Right lobe of liver (tissue), 6 donors: Measurements from ENCODE around the gene PAX3. TPM values are rescaled to one million over a fixed set of nuclear protein-coding genes. Genes with fewer than 3 reads are reported as not detected.

ENCODE experiments used
- ATAC-seq, 4 donors: fragments of 200-7000 bp; cut with Tn5 transposase; one replicate each; pipeline ENCODE4 v1.9.1; 2020; ENCODE audit warnings: mild to moderate bottlenecking in 4 of 4, moderate library complexity in 4 of 4
- DNase-seq, 3 donors: peaks; one replicate each; pipeline ENCODE4 v3.0.0-alpha.2; 2020
- H3K27ac ChIP-seq, 3 donors: fragments of 200-600 bp; one replicate each; pipeline ENCODE4 v1.8.0; 2022
- H3K27me3 ChIP-seq, 2 donors: fragments of 200-600 bp; one replicate each; pipeline ENCODE4 v1.8.0; 2022
- H3K36me3 ChIP-seq, 4 donors: fragments of 200-600 bp; sonication (generic) in 1 of 4; one replicate each; pipeline versions ENCODE4 v1.5.1 to v1.8.0; 2017 to 2022; ENCODE audit warnings: control low read depth in 1 of 4
- H3K4me1 ChIP-seq, 4 donors: fragments of 200-600 bp; sonication (generic) in 1 of 4; one replicate each; pipeline versions ENCODE4 v1.5.1 to v1.8.0; 2017 to 2022; ENCODE audit warnings: control low read depth in 1 of 4
- H3K4me3 ChIP-seq, 3 donors: fragments of 200-600 bp; one replicate each; pipeline ENCODE4 v1.8.0; 2022
- H3K9me3 ChIP-seq, 4 donors: fragments of 200-600 bp; sonication (generic) in 1 of 4; one replicate each; pipeline versions ENCODE4 v1.5.1 to v1.8.0; 2017 to 2022; ENCODE audit warnings: control low read depth in 1 of 4
- POLR2A ChIP-seq: fragments of 450-650 bp; IDR thresholded peaks from one replicate; pipeline ENCODE4 v1.6.1; 2017; ENCODE audit warnings: antibody characterized with exemption, mild to moderate bottlenecking
- WGBS: methylation state at CpG from one replicate; pipeline ENCODE4 v1.1.6; 2018; ENCODE audit warnings: low coverage, low lambda C conversion rate; ENCODE audit not compliant: insufficient coverage; ENCODE audit errors: missing lambda C conversion rate; 5-methylcytosine and 5-hydroxymethylcytosine counted together
- intact Hi-C, 2 donors: fragments of 100-400 bp; cut with DNase I; formaldehyde crosslinking; loops; one replicate each; pipeline versions ENCODE4 v1.11.2 to v1.14.1; 2022
- total RNA-seq, 6 experiments: library from RNA; depleted of rRNA in 2 of 6; stranded (reverse); fragments of >200 nt in 2 of 6; fragmentation: NEBNext Ultra II Directional in 3 of 6; extraction: Animal tissue kit (Norgen Biotek cat#: 25700) in 3 of 6; gene quantifications; one replicate each; pipeline versions ENCODE4 v1.1.0 to v1.2.4, GENCODE V29; 2016 to 2023
- TF ChIP-seq, protein P1 (sequence below), 4 donors: fragments of 200-600 bp in 3 of 4; fragments of 450-650 bp in 1 of 4; IDR thresholded peaks; one replicate each; pipeline versions ENCODE4 v1.5.1 to v1.8.0; 2016 to 2022; ENCODE audit warnings: antibody characterized with exemption in 4 of 4, mild to moderate bottlenecking in 2 of 4
- donor health status: DM: no; HTN: yes; CAD: no.
- donor health status: DM: no; HTN: no; CAD: no.
- donor health status: DM: no; HTN: no; CAD: no.
- donor health status: DM: no; HTN: yes; CAD: no.
- donor health status: DM: no; HTN: yes; CAD: no.

The PAX3 gene
- total RNA-seq, 6 experiments from 2014 or later = not detected

DNA sequence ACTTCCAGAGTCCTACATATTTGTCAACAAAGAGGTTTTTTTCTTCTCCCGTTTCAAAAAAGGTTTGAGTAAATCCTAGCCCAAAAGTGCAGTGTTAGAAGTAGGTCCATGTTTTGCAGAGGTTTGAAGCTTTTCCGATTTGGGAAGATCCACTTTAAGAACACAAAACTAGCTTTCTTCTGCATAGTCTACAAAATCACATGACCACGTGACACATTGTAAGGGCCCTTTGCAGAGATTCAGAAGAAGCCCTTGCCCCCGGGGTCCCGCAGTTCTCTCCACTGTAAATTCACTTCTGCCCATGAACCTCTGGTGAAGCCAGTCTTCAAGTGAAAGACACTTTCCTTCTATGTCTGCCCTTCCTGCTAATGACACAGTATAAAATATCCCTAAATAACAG lies 49.4 kb downstream of the PAX3 start:
- no peak for TF ChIP-seq POLR2A
- TF ChIP-seq, protein P1, sequence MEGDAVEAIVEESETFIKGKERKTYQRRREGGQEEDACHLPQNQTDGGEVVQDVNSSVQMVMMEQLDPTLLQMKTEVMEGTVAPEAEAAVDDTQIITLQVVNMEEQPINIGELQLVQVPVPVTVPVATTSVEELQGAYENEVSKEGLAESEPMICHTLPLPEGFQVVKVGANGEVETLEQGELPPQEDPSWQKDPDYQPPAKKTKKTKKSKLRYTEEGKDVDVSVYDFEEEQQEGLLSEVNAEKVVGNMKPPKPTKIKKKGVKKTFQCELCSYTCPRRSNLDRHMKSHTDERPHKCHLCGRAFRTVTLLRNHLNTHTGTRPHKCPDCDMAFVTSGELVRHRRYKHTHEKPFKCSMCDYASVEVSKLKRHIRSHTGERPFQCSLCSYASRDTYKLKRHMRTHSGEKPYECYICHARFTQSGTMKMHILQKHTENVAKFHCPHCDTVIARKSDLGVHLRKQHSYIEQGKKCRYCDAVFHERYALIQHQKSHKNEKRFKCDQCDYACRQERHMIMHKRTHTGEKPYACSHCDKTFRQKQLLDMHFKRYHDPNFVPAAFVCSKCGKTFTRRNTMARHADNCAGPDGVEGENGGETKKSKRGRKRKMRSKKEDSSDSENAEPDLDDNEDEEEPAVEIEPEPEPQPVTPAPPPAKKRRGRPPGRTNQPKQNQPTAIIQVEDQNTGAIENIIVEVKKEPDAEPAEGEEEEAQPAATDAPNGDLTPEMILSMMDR (IDR thresholded peaks at IDR 0.05) = no peak
- intact Hi-C loops = no loop called here
- no peak overlapping the region for H3K27ac ChIP-seq
- no peaks in the 10 kb centered on the region for H3K9me3 ChIP-seq
- H3K4me1 ChIP-seq = no peaks in the 10 kb centered on the region
- DNase-seq (no peak), ATAC-seq (no peak)
- 51% methylated on average over 5 of the region's 5 CpGs for WGBS
- H3K27me3 ChIP-seq = no peaks in the 10 kb centered on the region
- H3K4me3 ChIP-seq = no peak overlapping the region
- H3K36me3 ChIP-seq = no peaks in the 10 kb centered on the region

DNA sequence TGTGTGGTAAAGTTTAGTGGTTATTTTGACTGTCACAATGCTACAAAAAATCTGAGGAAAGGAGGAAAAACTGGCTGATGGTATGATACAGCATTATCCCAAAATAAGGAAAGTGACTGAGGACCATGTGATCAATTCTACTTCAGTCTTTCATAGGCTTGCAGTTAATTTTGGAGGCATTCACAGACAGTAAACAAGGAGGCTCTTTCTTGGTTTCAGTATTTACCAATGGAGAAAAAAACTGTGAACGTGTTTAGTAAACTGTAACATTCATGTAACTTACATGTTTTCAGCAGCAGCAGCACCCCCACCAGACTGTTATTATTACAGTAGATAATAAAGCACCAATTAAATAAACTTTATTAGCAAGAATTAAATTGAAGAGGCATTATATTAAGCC lies 50.0 kb downstream of the PAX3 start:
- Histone ChIP-seq H3K36me3 (no peaks in the 10 kb centered on the region), H3K27ac (no peak overlapping the region), H3K9me3 (no peaks in the 10 kb centered on the region), H3K27me3 (no peaks in the 10 kb centered on the region), H3K4me1 (no peaks in the 10 kb centered on the region), H3K4me3 (no peak overlapping the region)
- ATAC-seq (no peak), DNase-seq (no peak)
- WGBS = 39% methylated on average over 1 of the region's 1 CpG
- intact Hi-C loops = no loop called here
- TF ChIP-seq, protein P1 (IDR thresholded peaks at IDR 0.05) = no peak
- no peak for TF ChIP-seq POLR2A

DNA sequence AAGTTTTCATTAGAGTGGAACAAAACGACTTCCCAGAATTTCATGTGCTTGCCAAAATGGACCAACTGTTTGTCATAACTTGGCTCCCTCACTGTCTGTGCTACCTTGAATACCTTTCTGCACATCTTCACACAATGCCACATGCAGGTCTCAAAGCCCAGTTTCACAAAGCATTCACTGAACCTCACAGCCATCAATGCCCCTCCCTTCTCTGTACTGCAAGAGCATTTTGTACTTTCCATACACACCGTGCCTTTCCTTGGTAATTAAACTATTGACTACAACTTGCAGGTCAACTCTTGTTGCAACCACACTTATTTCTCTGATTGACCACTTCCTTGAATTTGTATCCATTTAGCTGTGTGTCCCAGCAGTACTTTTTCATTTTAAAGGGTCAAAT lies 50.5 kb downstream of the PAX3 start:
- no peak for ATAC-seq
- TF ChIP-seq, protein P1 (IDR thresholded peaks at IDR 0.05) = no peak
- TF ChIP-seq POLR2A = no peak

DNA sequence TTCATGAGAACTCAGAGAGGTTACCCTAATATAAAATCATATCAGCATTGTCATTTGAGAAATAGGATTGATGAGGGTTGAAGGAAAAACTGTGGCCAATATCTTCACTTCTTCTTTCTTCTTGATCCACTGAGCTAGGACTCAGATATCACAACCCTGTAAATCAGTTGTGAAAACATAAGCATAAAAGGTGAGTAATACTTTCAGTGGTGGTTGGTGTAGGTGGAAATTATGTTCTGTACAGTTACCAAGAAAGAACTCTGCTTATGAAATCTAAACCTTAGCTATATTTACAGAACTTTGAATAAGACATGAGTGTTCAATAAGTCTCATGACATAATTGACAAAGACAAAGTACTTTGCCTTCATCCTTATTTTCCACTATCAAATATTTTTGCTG lies 56.3 kb downstream of the PAX3 start:
- Histone ChIP-seq H3K4me1 (peaks cover 0 to 3% (median 0%) of the 10 kb centered on the region in 4 donors), H3K4me3 (no peak overlapping the region), H3K27ac (no peak overlapping the region), H3K36me3 (no peaks in the 10 kb centered on the region), H3K27me3 (no peaks in the 10 kb centered on the region), H3K9me3 (no peaks in the 10 kb centered on the region)
- no peak for ATAC-seq
- DNase-seq = no peak
- TF ChIP-seq, protein P1 (IDR thresholded peaks at IDR 0.05) = no peak
- TF ChIP-seq POLR2A = no peak
- intact Hi-C loops = no loop called here

More for the DNA sequence above, 50.5 kb downstream of the PAX3 start:
- H3K36me3 ChIP-seq = no peaks in the 10 kb centered on the region
- H3K27me3 ChIP-seq = no peaks in the 10 kb centered on the region
- WGBS = 26% methylated on average over 2 of the region's 2 CpGs
- H3K27ac ChIP-seq = no peak overlapping the region
- no peaks in the 10 kb centered on the region for H3K9me3 ChIP-seq
- no peak for DNase-seq
- no peak overlapping the region for H3K4me3 ChIP-seq
- H3K4me1 ChIP-seq = no peaks in the 10 kb centered on the region
- intact Hi-C loops = no loop called here

DNA sequence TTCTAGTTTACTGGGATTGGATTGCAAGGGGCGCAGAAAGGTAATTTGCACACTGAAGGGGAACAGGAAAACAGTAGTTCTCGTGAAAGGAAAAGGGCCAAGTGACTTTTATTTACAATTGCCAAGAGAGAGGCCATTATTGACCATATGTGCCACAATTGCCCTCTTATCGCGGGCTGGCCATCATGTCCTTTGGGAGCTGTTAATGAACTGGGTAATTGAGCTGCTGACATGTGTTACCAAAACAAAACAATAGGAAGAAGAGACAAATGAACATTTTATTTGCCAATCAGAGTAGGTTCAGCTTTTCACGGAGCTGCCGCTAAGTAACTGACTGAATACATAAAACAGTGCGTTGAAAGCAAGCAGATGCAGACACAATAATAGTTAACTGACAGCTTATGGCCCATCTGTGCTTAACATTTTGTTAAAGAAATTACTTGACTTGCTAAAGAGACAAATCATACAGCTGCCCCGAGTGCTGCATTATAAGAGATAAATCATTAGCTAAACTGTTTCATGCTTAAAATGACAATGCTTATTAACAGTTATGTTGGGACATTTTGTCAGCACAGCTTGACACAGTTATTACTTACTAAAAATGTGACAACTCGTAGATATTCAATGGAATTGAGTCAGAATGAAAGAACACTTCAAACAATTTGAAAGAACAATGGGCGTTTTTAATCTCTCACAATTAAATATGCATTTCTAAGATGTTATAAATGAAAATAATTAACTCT lies 57.5 kb downstream of the PAX3 start:
- H3K4me1 ChIP-seq = peaks cover 0 to 3% (median 0%) of the 10 kb centered on the region in 4 donors
- H3K27me3 ChIP-seq = no peaks in the 10 kb centered on the region
- DNase-seq (no peak), ATAC-seq (no peak)
- H3K4me3 ChIP-seq = no peak overlapping the region
- no peak for TF ChIP-seq POLR2A
- TF ChIP-seq, protein P1 (IDR thresholded peaks at IDR 0.05) = no peak
- H3K27ac ChIP-seq = no peak overlapping the region
- WGBS = 18% methylated on average over 10 of the region's 10 CpGs
- H3K9me3 ChIP-seq = no peaks in the 10 kb centered on the region
- H3K36me3 ChIP-seq = no peaks in the 10 kb centered on the region
- intact Hi-C loops = no loop called here
